ENCODE data around the gene WNT2B. TPM values are rescaled to one million over a fixed set of nuclear protein-coding genes. Genes with fewer than 3 reads are reported as not detected.
"Not testable (repeated sequence)": the region's sequence is repeated elsewhere in the genome, so short reads cannot be mapped to it uniquely, and the experiment has no call there.

The WNT2B gene
- 5.6 TPM for total RNA-seq

DNA sequence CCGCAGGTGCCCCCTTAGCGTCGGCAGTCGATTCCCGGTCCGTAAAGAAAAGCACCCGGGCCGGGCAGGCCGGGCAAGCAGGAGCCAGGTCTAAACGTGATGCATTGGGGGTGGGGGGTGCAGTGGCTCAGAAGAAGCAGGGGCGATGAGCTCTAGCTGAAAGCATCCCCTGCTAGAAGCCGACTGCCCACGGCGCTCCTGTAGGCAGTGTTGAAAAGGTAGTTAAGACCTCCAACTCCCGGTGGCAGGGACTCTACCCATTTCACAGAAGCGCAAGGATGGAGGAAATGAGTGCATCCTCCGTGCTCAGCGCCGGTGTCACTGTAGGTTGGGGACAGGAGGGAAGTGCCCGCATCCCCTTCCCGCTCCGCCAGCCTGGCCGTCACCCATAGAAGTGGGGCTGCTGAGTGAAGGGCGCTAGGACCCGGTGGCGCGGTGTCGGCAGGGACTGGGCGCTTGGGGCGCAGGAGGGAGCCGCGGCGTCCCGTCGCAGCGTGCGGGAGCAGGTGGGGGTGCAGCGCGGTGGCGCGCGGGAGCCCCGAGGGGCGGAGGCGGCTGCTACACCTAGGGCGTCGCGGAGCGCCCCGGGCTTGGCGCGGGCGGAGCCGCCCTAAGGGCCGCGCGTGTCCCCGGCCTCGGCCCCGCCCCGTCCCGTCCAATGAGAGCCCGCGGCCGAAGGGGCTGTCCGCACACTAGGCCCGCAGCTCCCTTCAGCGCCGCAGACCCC lies at the start of gene WNT2B:
Gene WNT2B (plus strand): TSS at position 688 of the 727 bp plus-strand sequence. CDS start 298 bp downstream, outside the sequence.
- DNase-seq (ENCODE audit: low spot score), result peak; percentile 44

DNA sequence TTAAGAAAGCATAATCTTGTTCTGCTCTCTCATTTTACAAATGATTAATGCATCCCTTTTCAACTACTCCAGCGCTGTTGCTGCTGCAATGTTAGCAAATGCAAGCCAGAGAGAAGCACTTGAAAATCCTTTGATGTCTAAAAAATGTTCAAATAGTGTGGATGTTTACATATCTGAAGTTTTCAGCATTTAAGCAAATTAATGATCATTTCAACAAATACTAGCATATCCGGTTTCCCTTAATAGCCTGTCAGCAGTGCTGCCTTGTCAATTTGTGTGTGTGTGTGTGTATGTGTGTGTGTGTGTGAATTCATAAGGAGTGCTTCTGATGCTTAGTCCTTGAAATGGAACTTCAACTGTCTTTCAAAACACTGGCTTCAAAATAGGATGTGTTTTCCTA lies 48.1 kb upstream of the WNT2B start:
- DNase-seq (ENCODE audit: low spot score), result no peak

DNA sequence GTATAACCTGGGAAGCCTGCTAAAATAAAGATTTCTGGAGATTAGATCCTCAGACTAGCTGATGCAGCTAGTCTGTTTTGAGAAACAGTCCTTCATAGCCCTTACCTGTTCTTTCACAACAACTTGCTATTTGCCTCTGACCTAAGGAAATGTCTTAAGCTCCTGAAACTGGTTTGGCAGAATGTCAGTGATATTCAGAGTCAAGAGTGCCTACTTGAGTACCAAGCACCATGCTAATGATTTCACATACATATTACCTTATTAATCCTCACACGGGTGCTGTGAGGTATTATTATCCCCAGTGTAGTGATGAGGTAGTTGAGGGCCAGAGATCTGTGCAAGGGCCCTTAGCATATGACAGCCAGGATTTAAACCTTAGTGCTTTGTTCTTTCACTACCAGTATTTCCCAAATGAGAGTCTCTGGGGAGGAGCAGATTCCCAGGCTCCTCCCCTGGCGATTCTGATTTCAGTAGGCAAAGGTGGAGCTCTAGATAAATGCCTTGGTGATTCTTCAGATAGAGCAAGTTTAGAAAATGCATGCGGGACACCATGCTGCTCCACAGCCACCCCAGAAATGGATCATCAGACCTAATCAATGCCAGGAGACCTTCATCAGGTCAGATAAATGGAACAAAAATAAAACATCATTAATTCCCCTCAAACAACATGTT lies 47.4 kb upstream of the WNT2B start:
- no peak for DNase-seq (ENCODE audit: low spot score)

DNA sequence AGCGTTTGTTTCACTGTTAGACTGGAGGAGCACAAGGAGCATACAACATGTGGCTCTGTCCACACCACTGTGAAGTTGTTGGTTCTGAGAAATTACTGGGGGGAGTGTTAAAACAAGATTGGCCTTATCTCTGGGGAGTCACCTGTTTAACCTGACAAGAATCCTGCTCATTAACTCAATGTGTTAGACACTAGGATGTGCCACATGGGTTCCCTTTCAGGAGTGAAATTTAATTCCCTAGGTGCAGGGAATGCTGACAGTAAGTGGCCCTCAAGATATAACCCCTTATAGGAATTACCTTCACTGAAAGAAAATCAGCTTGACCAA lies 45.8 kb upstream of the WNT2B start:
- no peak for DNase-seq (ENCODE audit: low spot score)

DNA sequence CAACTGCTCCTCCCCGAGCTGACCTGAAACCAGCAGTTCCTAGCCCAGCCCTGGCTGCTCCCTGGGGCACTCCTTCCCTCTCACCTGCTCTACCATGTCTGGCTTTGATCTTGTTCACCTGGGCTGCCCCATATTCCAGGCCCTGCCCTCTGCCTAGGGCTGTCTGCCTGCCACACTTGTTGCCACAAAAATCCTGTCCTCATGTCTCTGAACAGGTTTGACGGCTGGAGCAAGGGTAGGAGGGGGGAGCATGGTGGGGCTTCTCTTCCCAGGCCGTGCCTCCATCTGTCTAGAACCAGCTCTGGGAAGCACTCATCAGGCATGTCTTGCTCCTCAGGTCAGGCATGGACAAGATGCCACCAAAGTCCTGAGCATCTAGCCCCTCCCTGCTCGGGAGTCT lies 44.3 kb upstream of the WNT2B start:
- DNase-seq (ENCODE audit: low spot score), result peak; percentile 78

DNA sequence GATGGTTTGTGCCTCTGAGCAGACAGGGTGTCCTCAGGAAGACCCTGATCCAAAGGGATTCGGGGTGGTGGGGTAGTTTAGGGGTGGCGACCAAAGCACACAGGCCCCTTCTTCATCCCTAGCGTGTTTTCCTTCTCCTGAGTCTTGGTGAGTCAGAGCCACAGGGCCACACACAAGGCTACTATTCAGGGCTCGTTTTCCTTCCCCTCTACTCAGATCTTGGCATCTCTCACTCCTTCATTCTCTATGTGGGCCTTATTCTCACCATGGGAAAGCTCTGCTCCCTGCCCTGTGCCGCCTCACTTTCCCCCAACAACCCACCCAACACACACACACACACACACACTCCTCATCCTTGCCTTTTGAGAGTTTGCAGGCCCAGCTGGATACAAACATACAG lies 43.6 kb upstream of the WNT2B start:
- DNase-seq (ENCODE audit: low spot score), result no peak

DNA sequence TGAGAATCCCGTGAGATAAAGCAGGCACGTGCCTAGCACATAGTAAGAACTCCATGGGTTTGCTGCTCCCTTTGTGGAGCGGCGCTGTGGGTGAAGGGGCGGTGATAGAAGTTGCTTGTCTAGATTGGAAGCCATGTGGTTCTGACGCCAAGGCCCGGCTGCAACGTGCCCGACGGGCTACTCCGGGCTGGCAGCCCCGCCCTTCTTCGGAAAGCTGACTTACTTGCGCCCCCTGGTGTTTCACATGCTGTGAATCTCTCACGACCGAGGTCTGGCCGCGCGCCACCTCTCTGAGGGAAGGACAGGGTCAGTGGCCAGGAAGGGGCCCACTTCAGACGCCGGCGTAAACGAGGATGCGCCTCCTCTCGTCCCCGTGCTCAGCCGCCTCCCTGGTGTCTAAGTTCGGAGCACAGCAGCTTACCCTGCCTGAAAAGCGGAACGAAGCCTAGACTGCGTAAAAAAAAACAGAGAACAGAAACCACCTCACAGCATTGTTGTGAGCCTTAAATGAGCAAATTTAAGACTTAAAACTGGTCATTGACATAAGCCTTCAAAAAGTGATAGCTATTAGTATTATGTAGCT lies 42.6 kb upstream of the WNT2B start:
- peak; percentile 97 for DNase-seq (ENCODE audit: low spot score)

DNA sequence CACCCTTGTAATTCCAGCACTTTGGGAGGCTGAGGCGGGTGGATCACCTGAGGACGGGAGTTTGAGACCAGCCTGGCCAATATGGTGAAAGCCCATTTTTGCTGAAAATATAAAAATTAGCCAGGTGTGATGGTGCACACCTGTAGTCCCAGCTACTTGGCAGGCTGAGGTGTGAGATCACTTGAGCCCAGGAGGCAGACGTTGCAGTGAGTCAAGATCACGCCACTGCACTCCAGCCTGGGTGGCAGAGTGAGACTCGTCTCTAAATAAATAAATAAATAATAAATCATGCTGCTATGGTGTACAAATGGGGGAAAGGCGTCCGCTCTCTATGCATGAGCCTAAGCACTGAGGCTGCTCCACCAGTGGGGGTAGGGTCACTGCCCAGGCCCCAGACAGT lies 38.4 kb upstream of the WNT2B start:
- DNase-seq (ENCODE audit: low spot score), result not testable (repeated sequence)

DNA sequence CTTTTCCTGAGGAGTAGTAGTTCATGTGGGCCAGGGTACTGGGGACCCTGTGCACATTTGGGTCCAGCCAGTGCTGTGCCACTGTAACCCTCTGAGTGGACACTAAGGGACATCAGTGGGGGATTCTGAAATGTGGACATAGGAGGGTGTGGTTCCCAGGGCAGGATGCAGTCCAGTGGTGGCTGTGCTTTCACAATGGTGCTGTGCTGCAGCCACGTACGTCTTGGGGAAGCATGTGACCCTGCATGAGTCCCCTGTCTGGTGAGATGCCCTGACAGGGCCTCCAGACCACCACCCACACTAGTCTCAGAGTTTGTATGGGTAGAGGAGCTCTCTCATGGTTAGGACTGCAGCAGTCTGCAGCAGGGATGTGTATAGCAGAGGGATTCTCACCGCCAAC lies 37.8 kb upstream of the WNT2B start:
- no peak for DNase-seq (ENCODE audit: low spot score)

DNA sequence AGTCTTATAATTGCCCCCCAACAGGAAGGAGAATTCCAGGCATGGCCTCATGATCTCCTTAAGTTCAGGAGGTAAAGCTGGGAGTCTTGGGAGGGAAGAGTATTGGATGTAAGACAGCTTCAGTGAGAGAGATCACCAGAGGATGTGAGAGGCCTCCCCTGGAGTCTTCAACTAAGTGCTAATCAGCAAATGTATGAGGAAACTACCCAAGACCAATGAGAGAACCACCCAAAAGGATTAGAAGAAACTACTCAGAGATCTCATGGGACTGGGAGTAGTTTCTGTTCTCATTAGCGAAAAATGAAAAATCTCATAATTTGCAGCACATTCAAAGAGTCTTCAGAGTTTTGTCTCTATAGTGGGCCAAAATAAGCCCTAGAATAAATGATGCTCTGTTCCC lies 36.6 kb upstream of the WNT2B start:
- no peak for DNase-seq (ENCODE audit: low spot score)

DNA sequence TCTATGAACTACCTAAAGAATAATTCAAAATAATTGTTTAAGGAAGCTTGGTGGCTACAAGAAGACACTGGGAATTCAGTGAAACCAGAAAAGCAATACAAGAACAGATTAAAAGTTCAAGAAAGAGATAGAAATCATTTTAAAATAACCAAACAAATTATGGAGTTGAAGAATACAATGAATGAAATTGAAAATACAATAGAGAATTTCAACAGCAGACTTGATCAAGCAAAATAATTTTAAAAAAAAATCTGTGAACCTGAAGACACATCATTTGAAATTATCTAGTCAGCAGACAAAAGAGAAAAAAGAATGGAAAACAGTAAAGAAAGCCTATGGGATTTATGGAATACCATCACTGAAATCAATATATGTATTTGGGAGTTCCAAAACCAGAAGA lies 31.2 kb upstream of the WNT2B start:
- DNase-seq (ENCODE audit: low spot score), result no peak

DNA sequence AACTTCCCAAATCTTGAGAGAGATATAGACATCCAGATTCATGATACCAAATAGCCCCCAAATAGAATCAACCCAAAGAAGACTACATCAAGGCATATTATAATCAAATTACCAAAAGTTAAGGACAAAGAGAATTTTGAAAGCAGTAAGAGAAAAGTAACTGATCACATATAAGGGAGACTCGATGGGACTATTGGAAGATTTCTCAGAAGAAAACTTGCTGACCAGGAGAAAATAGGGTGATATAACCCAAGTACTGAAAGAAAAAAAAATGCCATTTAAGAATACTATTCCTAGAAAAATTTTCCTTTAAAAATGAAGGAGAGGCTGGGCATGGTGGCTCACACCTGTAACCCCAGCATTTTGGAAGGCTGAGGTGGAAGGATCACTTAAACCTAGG lies 30.5 kb upstream of the WNT2B start:
- DNase-seq (ENCODE audit: low spot score), result no peak

DNA sequence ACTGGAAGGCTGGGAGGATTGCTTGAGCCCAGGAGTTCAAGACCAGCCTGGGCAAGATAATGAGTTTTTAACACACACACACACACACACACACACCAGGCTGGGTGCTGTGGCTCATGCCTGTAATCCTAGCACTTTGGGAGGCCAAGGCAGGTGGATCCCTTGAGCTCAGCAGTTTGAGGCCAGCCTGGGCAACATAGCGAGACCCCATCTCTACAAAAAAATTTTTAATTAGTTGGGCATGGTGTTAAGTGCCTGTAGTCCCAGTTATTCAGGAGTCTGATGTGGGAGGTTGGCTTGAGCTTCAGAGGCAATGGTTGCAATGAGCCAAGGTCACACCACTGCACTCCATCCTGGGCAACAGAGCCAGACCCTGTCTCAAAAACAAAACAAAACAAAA lies 22.7 kb upstream of the WNT2B start:
- not testable (repeated sequence) for DNase-seq (ENCODE audit: low spot score)

DNA sequence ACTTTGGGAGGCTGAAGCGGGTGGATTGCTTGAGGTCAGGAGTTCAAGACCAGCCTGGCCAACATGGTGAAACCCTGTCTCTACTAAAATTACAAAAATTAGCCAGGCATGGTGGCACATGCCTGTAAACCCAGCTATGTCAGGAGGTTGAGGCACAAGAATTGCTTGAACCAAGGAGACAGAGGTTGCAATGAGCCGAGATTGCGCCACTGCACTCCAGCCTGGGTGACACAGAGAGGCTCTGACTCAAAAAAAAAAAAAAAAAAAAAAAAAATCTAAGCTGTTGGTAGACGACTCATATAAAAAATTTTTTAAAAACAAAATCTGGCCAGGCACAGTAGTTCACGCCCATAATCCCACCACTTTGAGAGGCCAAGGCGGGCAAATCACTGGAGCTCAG lies 21.1 kb upstream of the WNT2B start:
- DNase-seq (ENCODE audit: low spot score), result not testable (repeated sequence)

DNA sequence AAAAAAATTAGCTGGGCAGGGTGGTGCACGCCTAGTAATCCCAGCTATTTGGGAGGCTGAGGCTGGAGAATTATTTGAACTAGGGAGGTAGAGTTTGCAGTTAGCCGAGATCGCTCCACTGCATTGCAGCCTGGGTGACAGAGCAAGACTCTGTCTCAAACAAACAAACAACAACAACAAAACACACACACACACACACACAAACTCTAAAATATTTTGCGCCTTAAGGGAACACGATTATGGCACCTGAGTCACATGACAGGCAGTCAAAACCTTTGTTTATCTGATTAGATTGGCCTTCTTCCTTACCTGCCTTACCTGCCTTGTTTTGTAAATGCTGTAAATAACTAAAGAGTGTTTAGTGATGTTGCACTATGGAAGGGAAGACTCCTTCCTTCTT lies 20.6 kb upstream of the WNT2B start:
- DNase-seq (ENCODE audit: low spot score), result no peak

DNA sequence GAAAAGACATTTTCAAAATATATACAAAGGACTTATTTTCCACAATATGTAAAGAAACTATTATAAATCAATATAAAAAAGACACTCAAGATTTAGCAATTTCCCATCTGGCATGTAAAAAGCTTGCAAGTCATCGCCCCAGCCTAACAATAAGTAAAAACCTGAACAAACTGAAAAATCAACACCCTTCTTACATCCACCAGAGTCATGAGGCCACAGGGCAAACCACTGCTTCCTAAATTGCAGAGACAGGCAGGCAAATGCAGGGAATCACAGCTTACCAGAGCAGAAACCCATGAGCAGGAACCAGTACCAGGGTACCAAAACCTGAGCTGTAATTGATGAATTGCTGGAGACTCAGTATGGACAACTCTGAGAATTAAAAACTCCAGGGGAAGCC lies 16.7 kb upstream of the WNT2B start:
- no peak for DNase-seq (ENCODE audit: low spot score)

DNA sequence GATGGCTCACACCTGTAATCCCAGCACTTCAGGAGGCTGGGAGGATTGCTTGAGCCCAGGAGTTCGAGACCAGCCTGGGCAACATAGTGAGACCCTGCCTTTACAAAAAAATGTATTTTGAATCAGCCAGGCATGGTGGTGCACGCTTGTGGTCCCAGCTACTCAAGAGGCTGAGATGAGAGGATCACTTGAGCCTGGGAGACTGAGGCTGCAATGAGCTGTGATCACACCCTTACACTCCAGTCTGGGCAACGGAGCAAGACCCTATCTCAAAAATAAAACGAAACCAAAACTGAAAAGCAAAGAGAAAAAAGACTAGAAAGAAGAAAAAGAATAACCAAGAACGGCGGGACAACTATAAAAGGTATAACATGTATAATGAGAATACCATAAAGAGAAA lies 15.4 kb upstream of the WNT2B start:
- DNase-seq (ENCODE audit: low spot score), result no peak

DNA sequence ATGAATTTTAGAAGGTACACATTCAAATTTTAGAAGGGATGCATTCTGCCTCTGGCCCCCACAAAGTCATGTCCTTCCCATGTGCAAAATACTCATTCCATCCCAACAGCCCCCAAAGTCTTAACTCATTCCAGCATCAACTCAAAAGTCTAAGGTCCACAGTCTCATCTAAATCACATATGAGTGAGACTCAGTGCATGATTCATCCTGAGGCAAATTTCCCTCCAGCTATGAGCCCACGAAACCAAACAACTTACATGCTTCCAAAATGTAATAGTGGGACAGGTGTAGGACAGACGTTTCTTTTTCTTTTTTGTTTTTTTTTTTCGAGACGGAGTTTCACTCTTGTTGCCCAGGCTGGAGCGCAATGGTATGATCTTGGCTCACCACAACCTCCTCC lies 12.5 kb upstream of the WNT2B start:
- no peak for DNase-seq (ENCODE audit: low spot score)

DNA sequence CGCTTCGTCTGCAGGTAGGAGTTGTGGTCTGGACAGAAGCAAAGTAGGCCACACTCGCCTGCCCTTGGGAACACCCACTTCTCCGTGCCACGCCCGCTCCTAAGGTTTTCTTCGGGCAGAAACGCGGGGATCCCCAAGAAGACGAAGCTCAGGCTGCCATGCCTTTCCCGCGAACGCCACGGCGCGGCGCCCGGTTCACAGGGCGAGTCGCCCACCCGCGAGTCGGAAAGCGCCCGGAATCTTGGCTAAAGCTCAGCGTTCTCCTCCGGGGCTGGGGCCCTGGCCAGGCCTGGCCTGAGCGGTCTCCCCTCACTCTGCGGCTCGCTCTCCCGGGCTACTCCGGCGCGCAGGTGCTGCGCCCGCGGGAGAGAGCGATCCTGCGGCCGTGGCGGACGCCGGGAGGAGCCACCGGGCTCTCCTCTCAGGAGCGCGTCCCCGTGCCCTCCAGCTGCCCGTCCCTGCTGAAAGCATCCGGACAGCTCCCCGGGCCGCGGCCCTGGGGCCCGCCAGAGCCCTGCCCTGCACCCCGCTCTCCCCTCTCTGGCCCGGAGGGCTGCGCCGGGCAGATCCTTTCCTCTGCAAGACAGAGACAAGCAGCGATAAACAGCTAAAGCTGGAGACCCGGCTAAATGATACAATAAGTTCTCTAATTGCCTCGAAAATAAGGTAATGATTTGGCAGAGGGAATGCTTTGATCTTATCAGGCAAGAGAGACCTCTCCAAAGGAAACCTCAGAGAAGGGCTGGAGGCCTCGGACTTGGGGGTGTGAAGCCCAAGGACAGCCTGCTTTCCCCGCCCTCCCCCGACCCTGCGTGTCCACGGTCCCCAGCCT lies 6.7 kb upstream of the WNT2B start:
- peak; percentile 73 for DNase-seq (ENCODE audit: low spot score)

DNA sequence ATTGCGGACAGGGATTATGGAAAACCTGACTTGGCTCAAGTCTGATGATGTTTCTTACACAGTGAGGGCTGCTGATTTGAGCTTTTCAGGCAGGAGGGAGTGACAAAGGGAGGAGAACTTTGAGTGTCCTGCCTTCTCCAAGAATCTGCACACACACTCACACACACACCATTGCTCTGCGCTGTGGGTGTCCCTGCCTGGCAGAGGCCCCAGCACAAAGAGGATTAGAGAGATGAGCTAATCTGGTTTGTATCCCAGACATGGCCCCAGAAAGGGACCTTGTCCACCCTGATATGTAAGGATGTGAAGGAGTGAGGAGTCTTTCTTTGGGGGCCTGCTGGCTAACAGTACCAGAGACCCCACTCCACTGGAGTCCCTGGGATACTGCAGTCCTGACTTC lies 5.9 kb upstream of the WNT2B start:
- DNase-seq (ENCODE audit: low spot score), result peak; percentile 44

DNA sequence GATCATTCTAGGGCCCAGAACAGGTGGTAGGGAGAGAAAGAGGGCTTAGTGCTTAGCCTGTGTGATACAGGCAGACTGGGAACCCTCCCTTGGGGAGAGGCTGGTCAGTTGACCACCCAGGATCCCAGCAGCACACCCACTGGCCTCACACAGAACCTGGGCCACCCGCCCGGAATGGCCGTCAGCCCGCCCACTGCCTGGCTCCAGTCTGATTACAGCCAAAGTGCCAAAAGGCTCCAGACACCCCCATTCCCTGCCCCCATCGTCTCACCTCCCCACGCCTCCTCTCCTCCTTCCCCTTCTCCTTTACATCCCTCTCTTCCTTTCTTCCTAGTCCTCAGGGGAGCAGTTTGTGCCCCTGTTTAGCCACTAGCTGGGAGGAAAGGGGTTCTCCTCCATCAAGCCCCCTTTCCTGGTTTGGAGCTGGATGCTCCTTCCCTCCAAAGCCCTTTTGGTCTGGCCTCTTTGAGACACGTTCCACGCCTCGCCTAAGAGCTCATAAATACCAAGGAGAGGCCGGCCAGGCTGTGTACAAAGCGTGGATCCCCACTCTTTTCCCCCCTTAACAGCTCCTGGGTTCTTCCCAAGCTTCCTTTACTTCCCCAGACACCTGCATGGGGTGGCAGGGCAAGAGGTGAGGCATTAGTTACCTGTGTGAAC lies 4.6 kb upstream of the WNT2B start:
- no peak for DNase-seq (ENCODE audit: low spot score)

Measured in ureter (tissue), 1 donor.